ENCODE results near the gene HOXC6.

Gene HOXC6

DNA sequence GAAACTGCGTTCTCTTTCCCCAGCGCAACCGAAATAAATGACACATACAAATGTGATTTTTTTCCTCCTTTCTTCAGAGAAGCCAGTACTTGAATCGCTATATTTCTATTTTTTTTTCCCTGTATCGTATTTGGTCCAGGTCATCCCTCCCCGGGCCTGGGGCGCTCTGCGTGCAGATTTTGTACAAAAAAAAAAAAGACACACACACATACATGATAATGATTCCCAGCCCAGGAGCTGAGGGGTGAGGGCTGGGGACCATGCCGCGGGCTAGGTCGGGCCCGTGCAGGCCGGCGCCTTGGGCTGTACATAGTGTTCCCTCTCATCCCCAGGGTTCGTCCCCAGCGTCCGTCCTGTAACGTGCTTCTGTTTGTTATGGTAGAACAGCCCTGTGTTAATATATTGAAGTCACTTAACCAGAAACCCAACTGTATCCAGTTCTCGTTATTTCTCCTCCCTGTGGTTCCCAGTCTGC is 25.3 kb upstream of the HOXC6 start:
- DNase-seq: no peak

DNA sequence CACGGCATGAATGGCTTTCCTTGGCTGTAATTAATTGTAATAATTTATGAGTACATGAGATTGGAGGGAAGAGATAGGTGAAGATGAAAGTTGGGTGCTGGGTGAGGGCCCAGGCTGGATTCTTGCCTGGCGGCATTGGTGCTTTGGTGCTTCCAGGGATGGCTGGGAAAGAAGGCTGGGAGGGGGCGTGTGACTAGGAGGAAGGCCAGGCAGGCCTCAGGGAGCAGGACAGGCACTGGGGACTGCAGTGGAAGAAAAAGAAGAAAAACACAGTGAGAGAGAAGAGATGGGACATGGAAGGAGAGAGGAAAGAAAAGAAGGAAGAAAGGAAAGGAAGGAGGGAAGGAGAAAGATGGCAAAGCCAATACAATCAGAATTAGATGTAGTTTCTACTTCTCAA is 24.6 kb upstream of the HOXC6 start:
- no peak for DNase-seq

DNA sequence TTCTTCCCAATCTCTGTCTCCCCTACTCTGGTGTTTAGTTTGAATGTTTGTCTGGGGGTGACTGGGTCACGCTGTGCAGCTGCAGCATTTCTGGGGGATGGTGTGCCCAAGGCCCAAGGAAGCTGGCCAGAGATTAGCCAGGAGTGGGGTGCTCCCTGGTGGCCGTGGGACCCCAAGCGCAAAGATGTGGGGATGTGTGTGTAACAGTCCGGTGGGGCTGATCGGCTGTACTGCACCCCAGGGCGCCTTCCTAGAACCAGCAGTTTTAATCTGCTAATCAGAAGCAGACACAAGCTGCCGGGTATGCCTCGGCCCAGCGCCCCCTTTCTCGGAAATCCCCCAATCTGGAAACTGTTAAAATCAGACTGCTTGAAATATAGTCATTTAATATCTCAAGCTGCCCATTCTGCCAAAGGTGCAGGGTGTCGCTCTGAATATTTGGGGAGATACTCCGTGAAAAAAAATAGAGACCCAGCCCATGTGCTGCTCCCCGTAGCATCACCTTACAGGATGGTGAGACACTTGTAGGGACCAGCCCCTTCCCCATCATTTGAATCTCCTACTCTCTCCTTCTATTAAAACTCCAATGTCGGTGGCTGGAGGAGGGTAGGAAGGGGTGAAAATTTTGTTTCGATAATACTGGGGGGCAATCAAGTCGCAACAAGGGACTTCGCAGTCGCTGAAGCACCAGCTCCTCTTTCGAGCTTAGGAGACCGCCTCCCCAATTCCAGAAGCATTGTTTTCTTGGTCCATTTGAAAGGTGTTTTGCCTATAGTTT is 24.0 kb upstream of the HOXC6 start:
- DNase-seq: no peak

DNA sequence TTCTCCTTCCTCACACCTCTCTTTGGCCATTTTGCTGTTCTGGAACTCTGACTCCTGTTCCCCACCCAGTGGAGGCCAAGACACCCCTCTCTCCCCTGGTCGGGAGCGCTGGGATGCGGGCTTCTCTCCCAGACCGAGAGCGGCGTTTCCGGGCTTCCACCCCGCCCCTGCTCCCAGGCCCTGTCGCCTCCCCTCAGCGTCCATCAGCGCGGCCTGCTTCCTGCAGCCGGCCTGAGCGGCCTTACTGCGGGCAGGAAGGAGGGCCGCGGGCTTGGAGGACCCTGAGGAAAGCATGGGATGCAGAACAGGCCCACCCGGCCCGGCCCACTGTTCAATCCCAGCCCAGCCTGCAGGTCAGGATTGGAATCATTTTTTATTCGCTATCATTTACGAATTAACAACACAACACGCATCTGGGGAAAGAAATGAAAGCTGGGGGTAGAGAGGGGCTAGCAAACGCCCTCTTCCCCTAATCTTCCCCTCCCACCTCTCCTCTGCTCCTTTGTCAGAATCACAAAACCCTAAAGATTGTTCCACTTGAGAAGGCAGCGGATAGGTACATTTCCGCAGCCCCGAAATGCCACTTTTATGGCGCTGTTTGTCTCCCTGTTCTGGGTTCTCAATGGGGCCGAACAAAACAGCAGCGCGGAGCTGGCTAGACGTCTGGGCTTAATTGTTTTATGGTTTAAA is 23.3 kb upstream of the HOXC6 start:
- no peak for DNase-seq

DNA sequence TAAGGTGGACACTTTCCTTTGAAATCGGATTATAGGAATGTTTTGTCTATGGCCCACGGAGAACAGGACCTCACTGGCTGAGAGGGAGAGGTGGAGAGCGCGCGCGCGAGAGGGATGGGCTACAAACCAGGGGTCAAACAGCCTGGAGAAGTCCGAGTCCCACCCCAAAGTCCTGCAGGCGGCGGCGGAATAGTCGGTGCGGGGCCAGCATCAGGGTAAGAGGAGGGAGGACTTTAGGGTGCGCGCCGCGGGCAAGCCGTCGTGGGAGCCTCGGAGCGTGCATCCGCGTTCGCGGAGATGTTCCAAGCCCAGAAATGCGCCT is 22.7 kb upstream of the HOXC6 start:
- no peak for DNase-seq

DNA sequence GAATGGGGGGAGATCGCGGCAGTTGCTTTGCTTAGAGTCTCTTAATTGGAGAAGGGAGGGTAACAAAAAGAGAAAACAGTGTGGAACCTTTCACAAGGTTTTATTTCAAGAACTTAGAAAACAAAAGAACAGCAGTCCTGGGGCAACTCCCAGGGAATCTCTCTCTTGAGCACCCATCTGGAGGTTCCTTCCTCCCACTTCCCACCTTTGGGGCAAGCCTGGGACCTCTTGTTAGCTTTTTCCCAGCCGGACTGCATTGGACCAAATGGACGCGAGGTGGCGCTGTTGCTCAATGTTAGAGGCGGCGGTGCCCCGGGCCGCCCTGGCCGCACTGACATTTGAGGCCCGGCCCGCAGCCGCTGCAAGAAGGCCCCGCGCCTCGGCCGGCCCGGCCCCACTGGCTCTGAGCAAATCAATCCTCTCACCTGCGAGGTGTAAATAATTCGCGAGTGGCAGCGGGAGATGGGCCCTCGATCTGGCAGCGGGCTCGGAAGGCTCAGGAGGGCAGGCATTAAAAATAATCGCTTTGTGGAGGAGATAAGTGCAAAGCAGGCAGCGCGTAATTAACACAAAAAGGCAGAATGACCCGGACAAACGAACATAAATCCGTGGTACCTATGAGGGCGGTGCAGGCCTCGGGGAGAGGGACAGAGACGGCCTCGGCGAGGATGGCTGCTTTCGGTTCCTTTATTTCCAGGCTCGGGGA is 22.2 kb upstream of the HOXC6 start:
- DNase-seq: peak; percentile 56

DNA sequence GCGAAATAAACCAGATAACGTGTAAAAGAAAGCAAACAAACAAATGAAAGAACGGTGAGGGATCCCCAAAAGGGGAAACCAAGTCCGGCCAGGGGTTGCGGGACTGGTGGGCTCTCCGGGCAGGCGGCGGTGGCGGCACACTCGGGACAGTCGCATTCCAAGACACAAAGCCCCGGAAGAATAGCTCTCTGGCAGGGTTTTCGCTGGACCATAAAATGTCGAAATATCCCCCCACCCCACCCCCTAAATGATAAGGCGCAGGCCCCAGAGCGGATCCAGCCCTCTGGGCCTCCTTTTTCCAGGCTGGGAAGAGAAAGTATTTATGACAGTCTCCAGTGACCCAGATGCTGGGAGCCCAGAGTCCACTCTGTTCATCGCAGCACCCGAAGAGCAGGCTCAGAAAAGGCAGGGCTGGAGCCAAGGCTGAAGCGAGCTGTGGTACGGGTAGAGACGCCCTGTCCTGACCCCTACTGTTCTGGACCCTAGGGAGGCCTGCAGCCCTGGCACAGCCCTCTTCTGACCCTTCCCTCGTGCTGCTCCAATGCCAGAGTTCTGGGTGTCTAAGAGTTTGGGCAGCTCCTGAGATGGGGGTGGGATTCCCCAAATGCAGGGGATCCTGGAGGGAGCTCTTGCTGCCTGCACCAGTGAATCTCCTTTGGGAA is 21.6 kb upstream of the HOXC6 start:
- no peak for DNase-seq

DNA sequence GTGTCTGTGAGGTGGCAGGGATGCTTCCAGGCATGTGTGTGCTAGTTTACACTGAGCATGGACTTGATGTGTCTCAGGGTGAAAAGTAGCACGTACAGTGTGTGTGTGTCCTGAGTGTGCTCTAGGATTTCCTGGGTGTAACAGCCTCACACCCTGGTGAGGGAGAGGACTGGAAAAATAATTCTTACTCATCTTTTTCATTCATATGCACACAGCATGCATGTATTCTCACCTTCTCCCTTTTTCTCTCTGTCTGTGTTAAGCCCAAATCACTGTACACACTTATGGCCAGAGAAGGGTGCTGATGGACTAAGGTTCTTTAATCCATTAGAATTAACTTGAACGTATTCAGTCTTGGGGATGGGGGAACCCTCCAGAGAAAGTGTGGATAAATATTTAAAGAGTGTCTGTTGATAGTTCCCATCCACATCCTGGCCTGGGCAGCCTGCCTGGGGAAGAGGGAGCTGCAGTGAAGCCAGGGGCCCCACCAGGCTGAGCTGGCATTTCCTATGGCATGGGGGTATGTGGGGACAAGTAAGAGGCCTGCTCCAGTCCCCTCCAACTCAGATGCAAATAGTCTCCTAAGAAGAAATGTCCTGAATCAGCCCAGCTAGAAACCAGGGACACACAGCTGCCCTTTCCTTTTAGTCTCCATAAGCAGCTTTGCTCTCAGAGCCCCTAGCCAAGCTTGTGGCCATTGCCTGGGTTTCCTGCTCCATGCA is 20.5 kb upstream of the HOXC6 start:
- no peak for DNase-seq

DNA sequence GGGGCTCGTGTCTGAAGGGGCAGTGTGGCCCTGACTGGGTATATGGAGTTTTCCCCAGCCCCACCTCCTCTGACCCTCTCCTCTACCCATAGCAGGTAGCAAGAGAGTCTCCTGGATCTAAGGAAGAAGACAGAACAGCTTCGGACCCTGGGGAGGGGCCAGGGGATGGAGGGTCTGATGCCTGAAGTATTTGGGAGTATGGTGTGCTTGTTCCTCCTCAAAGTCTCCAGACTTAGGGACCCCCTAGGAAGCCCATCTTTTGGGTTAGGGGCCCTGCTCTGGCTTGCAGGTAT is 20.0 kb upstream of the HOXC6 start:
- DNase-seq: no peak

DNA sequence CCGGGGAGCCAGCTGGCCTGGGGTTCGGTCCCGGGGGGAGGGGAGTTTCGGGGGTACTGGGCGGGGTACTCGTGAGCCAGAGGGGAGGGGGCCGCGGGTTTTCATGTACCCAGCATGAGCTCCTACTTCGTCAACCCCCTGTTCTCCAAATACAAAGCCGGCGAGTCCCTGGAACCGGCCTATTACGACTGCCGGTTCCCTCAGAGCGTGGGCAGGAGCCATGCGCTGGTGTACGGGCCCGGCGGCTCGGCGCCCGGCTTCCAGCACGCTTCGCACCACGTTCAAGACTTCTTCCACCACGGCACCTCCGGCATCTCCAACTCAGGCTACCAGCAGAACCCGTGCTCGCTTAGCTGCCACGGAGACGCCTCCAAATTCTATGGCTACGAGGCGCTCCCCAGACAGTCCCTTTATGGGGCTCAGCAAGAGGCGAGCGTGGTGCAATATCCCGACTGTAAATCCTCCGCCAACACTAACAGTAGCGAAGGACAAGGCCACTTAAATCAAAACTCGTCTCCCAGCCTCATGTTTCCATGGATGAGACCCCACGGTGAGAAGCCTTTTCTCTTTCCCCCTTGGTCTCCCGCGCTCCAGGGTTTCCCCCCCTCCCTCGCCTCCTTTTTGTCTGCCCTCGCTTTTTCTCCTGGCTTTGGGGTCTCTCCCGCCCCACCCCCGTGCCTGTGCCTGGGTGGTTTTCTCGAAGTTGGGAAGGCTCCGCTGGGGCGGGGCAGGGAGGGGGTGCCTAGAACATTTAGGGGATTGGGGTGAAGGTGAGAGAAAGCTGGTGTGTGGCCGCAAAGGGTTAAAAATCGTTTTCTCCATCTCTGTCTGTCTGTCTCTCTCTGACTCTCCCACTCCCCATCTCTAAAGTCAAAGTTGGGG is 18.8 kb upstream of the HOXC6 start:
- DNase-seq: no peak

DNA sequence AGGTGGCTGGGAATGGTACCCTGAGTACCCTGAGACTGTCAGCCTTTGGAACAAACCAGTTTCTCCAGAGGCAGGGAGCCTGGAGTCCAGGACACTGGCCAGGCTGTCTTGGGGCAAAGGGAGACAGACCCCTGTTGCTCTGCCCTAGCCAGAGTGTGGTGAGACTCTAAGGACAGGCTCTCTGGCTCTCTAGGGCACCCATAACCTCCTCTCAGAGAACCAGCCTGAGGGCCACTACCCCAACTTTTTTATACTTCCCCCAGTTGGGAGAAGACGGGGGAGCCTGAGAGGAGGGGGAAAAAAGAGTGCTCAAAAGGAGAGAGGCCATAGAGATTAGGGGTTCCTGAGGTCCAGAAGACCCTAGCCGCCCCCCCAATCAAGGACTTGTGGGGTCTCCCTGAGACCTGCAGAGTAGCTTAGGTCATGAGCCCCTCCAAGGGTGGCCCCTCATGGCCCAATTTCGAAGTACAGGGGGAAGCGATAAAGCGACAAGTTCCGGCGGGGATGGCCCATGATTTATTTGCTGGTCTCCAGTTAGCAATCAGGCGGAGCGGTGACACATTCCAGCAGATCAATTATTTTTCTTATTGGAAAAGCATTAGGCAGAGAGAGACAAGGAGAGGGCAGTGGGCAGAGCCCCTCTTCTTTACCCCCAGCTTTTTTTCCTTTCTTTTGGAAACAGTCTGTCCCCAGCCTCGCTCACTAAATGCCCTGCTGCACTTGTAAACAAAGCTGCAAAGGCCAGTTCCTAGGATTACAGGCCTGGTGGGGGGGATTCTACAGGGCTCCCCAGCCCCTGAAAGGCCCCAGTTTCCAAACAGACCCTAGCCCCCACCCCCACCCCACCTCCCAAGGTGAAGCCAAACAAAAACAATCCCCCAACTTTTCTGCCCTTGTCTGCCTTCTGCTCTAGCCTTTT is 17.9 kb upstream of the HOXC6 start:
- no peak for DNase-seq

DNA sequence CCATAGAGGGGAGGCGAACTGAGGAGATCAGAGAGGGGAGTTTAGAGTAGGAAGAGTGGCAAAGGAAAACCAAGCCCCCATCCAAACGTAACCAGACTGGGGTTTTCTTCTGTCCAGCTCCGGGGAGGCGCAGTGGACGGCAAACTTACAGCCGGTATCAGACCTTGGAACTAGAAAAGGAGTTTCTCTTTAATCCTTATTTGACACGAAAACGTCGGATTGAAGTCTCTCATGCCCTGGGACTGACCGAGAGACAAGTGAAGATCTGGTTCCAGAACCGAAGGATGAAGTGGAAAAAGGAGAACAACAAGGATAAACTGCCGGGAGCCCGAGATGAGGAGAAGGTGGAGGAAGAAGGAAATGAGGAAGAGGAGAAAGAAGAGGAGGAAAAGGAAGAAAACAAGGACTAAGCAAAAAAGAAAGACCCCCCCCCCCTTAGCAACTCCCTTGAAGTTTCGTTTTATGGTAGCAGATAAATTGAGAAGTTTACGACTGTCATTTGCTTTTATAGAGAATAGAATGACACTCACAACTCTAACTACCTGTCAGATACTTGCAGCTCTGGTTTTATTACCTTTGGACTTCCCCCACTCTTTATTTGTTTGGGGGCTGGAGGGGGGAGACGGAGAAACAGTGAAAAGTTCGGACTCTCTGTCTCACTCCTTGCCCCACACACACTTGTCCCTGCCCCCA is 17.1 kb upstream of the HOXC6 start:
- no peak for DNase-seq

DNA sequence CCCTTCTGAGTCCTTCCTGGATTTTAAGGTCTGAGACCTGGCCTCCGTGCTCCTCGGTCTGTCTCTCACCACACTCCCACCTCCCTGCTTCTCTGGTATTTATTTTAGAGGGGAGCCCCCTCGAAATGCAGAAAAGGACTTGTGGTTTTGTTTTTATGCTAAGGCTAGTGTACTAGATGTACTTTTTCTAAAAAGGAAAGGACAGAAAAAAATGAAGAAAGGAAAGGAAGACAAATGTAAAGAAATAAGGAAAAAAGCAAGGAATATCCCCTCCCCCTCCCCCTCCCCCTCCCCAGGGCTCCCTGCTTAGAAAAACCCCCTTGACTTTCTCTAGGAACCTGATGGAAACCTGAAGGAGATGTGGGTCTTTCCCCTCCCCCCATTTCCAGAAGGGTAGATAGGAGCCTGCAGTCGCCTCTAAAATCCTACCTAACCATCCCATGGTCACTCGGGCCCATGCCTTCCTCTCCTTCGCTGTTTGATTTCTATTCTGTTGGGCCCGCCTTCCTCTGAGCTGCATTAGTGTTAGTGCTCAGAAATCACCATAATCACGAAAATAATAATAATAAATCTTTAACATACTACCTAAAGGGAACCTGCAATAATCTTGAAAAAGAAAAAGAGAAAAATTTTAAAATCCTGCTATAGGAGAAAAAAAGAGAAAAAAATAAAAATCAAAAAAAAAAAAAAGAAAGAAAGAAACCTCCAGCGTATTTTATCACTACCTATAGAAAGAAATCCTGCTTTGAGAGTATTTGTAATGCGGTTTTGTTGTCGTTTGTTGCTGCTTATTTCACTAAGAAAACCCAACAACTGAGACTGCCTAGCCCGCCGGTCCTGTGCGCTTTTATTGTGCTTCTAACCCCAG is 16.3 kb upstream of the HOXC6 start:
- no peak for DNase-seq

DNA sequence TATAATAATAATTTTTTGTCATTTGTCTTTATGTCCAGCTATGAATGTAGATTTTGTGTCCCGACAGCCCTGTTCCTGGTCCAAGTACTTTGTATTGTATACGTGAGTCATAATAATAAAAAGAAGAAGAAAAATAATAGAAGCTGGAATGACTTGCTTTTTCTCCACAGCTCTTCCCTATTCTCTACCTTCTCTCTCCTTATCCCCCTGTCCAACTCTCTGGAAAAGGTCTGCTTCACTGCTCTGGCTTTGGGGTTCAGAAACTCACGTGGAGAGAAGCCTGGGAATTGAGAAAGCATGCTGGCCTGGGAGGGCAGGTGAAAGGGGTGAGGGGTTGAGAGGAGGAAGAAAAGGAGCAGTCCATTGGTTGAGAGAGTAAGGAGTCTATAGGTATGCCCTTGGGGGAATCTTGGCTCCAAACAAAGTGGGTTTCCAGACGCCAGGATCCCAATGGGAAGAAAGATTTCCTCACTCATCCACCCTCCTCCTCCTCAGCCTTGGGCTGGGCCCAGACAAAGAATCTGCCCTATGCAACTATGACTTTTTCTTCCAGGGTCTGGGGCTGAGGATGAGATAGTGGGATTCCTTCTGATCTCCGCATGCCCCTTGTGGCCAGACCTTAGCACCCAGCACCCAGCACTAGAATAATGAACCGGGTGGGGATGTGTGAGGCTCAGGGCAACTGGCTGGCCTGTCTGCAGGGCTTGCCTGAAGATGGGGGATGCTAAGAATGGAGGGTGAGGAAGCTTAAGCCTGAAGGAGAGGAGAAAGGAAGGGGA is 15.4 kb upstream of the HOXC6 start:
- no peak for DNase-seq

DNA sequence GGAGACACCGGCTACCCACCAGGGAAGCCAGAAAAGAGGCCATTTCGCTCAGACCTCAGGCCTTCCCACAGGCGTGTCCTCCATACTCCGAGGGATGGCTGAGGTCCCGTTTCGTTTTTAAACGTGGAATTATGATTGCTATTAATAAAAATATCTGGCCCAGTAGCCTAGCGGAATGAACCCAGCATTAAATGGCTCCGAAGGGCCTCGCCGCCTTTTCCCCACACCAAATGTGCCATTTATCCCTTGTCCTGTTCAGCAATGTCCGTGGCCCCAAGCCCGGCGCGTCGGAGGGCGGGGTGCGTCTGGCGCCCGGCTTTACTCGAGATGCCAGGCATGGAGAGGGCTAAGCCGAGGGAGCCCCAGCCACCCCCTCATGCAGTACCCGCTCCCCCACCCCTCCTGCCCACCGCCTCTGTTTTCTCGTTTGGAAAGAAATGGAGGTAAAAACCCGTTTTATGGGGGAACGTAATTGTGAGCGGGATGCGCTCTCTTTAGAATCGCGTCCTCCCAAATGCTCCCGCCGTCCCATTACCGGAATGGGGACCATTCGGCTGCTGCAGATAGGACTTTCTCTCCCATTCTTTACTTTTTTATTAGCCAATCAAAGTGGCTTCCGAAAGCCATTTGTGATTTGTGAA is 13.7 kb upstream of the HOXC6 start:
- no peak for DNase-seq

DNA sequence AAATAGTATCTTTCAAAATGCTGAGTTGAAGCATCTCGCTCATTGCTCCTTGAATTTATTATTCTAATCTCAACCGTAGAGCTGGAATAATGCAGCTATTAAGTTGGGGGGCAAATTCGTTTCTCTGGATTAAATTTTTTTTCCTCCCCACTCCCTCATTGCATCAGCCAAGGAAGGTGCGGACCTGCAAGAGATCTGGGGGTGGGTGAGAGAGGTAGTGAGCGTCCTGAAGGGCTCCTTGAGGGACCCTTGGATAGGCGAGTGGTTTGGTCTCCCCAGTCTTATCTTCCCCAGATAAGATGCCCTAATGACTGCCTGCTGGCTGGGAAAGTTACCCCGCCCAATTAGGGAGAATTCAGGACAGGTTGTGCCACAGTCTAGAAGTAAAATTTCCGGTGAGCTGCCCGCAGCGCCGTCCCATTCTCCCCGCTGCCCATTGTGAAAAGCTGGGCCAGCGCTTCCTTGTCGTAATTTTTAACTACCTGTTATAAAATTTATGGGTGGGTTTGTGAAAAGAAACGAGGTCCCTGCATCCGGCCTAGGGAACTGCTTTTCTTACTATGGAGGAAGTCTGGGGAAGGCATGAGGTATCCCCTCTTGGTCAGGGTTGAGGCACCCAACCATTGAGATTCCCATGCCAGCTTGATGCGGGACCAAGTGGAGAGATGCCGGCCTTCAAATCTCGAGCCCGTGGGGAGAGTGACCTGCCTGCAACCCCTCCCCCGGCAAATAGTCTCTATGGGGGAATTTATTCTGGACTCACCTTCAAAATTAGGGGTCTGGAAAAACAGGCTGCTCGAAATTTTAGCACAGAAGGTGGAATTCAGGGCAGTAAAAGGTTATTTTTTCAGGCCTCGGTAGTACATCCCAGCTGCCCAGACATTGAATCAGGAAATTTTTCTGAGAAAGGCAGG is 13.0 kb upstream of the HOXC6 start:
- DNase-seq: no peak

DNA sequence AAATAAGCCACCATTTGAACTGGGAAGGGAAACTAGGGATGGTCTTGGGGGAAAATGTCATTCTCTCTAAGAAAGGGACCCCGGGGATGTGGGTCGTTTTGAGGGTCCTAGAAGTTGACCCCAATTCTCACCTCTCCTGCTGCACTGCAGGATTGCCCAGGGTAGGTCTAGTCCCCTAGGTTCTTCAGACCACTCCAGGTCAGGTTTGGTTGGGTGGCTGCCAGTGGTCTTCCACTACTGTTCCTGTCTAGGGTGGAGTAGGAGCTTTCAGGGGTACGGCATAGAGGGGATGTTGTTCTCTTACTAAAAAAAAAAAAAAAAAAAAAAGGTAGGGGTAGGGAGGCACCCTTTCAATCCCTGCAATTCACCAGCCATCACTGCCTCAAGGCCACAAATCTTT is 12.2 kb upstream of the HOXC6 start:
- DNase-seq: no peak
